OCI-LY3 (cell line): Measurements from ENCODE around the gene CAVIN2.

Experiments
- CTCF ChIP-seq: fragments of 200-600, 300-600 bp; sonication (generic); IDR thresholded peaks from 2 replicates; pipeline ENCODE4 v1.5.1; 2014; ENCODE audit warnings: antibody characterized with exemption, low read length, low read depth
- EZH2phosphoT487 ChIP-seq: fragments of 200-600 bp; shearing (Covaris generic); IDR thresholded peaks from 2 replicates; pipeline ENCODE4 v1.6.1; 2018; ENCODE audit warnings: antibody characterized with exemption, mixed run types, low read depth

GRCh38 chr2:191836853-191837769, 9.8 kb downstream of the CAVIN2 start:
- TF ChIP-seq CTCF (no peak), EZH2phosphoT487 (no peak)
